Body of pancreas (tissue), 4 donors: ENCODE measurements around the gene CDC42SE2. TPM values are rescaled to one million over a fixed set of nuclear protein-coding genes. Genes with fewer than 3 reads are reported as not detected.

Experiments
- ATAC-seq: fragments of 150-250 bp; one replicate; pipeline ENCODE4 v1.9.1; 2016
- DNase-seq, 4 donors: peaks; one replicate each; pipeline ENCODE4 v3.0.0-alpha.2; 2019
- H3K27ac ChIP-seq, 4 donors: fragments of 200-600 bp; sonication (generic); 1 replicate in 3 of 4; 2 replicates in 1 of 4; pipeline versions ENCODE4 v1.5.1 to v1.6.1; 2016 to 2019; ENCODE audit warnings: mild to moderate bottlenecking in 1 of 4, mixed read lengths in 1 of 4, moderate library complexity in 1 of 4
- H3K27me3 ChIP-seq, 2 donors: fragments of 200-600 bp; sonication (generic); one replicate each; pipeline ENCODE4 v1.6.0; 2016; ENCODE audit warnings: mild to moderate bottlenecking in 1 of 2
- H3K36me3 ChIP-seq, 2 donors: fragments of 200-600 bp; sonication (generic); replicated peaks in 1 of 2; 2 replicates each; pipeline ENCODE4 v1.5.1; 2016; ENCODE audit warnings: low read depth in 2 of 2; ENCODE audit not compliant: insufficient read depth in 1 of 2
- H3K4me1 ChIP-seq: fragments of 200-600 bp; sonication (generic); one replicate; pipeline ENCODE4 v1.6.0; 2016
- H3K4me3 ChIP-seq, 2 donors: fragments of 200-600 bp; sonication (generic); 1 replicate in 1 of 2; 2 replicates in 1 of 2; pipeline ENCODE4 v1.5.1; 2016 to 2019
- H3K9me3 ChIP-seq, 3 donors: fragments of 200-600 bp; sonication (generic); 1 replicate in 2 of 3; 2 replicates in 1 of 3; pipeline ENCODE4 v1.5.1; 2016
- POLR2A ChIP-seq, 3 donors: fragments of 450-650 bp; IDR thresholded peaks; one replicate each; pipeline ENCODE4 v1.6.1; 2016; ENCODE audit warnings: antibody characterized with exemption in 3 of 3, mild to moderate bottlenecking in 2 of 3
- WGBS, 2 donors: methylation state at CpG; one replicate each; pipeline ENCODE4 v1.1.5; 2017; 5-methylcytosine and 5-hydroxymethylcytosine counted together
- intact Hi-C: fragments of 100-400 bp; cut with DNase I; formaldehyde crosslinking; loops from one replicate; pipeline ENCODE4 v1.15.1; 2023
- total RNA-seq, 2 donors: library from RNA; depleted of rRNA; stranded (reverse); fragments of >200 nt; gene quantifications; one replicate each; pipeline ENCODE4 v1.1.0, GENCODE V29; 2016
- TF ChIP-seq, protein P1 (sequence below), 7 experiments: fragments of 450-650 bp in 4 of 7; fragments of 200-600 bp in 3 of 7; sonication (generic) in 3 of 7; IDR thresholded peaks; one replicate each; pipeline ENCODE4 v1.5.1; 2016 to 2019; ENCODE audit warnings: antibody characterized with exemption in 7 of 7

Gene CDC42SE2, protein sequence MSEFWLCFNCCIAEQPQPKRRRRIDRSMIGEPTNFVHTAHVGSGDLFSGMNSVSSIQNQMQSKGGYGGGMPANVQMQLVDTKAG
- 10 to 100 TPM; 23.4 to 33.5 TPM for total RNA-seq

DNA sequence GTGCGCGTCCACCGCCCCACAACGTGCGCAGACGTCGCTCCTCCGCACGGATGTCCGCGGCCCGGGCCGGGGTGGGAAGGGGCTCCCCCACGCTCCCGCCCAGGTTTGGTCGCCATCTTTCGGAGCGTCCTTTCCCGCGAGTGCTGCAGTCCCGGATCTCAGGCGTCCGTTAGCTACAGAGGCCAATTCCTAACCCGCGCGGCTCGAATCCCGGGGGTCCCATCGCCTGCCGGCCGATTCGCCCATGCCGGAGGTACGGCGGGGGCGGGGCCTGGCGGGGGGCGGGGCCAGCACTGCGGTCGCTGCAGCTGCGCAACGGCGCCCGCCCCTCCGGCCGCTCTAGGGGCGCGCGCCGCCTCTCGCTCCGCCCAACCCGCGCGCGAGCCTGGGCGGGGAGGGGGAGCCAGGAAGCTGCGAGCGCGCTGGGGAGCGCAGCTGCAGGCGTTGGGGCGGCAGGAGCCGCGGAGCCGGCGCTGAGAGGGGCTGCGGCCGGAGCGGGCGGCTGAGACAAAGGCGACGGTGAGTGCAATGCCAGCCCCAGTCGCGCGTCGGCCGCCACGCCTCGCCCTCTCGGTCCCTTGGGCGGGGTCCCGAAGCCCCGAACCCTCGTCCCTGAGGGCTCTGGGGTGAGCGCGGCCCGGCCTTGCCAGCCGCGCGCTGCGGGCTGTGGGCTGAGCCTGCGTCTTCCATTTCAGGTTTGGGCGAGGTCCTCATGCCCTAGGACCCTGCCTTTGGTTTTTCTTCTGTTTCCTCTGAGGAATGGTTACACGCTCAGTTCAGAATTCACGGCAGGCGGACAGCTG is at the start of gene CDC42SE2:
Gene CDC42SE2, plus strand, starts transcription at position 406 of the 803 bp plus-strand sequence. CDS start 95,441 bp downstream, outside the sequence.
- peaks cover 15% of the 10 kb centered on the region for H3K4me1 ChIP-seq
- no peaks in the 10 kb centered on the region for H3K9me3 ChIP-seq
- intact Hi-C loops, result no loop called here
- 0% methylated on average over 2 to 94 of the region's 97 CpGs for WGBS, 2 donors
- no peaks in the 10 kb centered on the region for H3K27me3 ChIP-seq
- TF ChIP-seq, protein P1, sequence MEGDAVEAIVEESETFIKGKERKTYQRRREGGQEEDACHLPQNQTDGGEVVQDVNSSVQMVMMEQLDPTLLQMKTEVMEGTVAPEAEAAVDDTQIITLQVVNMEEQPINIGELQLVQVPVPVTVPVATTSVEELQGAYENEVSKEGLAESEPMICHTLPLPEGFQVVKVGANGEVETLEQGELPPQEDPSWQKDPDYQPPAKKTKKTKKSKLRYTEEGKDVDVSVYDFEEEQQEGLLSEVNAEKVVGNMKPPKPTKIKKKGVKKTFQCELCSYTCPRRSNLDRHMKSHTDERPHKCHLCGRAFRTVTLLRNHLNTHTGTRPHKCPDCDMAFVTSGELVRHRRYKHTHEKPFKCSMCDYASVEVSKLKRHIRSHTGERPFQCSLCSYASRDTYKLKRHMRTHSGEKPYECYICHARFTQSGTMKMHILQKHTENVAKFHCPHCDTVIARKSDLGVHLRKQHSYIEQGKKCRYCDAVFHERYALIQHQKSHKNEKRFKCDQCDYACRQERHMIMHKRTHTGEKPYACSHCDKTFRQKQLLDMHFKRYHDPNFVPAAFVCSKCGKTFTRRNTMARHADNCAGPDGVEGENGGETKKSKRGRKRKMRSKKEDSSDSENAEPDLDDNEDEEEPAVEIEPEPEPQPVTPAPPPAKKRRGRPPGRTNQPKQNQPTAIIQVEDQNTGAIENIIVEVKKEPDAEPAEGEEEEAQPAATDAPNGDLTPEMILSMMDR (IDR thresholded peaks at IDR 0.05), result peak in 1 of 7 experiments; percentile 26
- peak; percentile 91 to 97 (median 95) for TF ChIP-seq POLR2A (IDR thresholded peaks at IDR 0.05)
- peak within 1 kb of the TSS; percentile 73 to 98 (median 94) for H3K27ac ChIP-seq
- DNase-seq, result peak; percentile 84 to 91 (median 84)
- ATAC-seq, result peak; percentile 94
- no peaks in the 10 kb centered on the region for H3K36me3 ChIP-seq
- H3K4me3 ChIP-seq, result peak within 1 kb of the TSS; percentile 93 to 94

GRCh38 chr5:131214609-131215227 is 49.1 kb upstream of the CDC42SE2 start:
- ATAC-seq, result no peak
- no peaks in the 10 kb centered on the region for H3K9me3 ChIP-seq
- H3K27ac ChIP-seq, result no peak overlapping the region
- intact Hi-C loops, result no loop called here
- DNase-seq, result no peak
- H3K36me3 ChIP-seq, result no peaks in the 10 kb centered on the region
- H3K4me1 ChIP-seq, result no peaks in the 10 kb centered on the region
- 65 to 69% methylated on average over 3 of the region's 3 CpGs for WGBS, 2 donors
- no peak overlapping the region for H3K4me3 ChIP-seq
- no peaks in the 10 kb centered on the region for H3K27me3 ChIP-seq
- no peak for TF ChIP-seq POLR2A (IDR thresholded peaks at IDR 0.05)
- TF ChIP-seq, protein P1 (IDR thresholded peaks at IDR 0.05), result no peak

DNA sequence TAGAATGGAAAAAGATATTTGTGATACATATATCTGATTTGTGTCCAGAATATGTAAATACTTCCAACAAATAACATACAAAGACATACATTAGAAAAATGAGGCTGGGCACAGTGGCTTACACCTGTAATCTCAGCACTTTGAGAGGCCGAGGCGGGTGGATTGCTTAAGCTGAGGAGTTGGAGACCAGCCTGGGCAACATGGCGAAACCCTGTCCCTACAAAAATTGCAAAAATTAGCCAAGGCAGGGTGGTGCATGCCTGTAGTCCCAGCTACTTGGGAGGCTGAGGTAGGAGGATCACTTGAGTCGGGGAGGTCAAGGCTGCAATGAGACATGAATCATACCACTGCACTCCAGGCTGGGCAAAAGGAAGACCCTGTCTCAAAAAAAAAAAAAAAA is 46.1 kb upstream of the CDC42SE2 start:
- no peak overlapping the region for H3K27ac ChIP-seq
- no peaks in the 10 kb centered on the region for H3K36me3 ChIP-seq
- no peaks in the 10 kb centered on the region for H3K27me3 ChIP-seq
- TF ChIP-seq, protein P1 (IDR thresholded peaks at IDR 0.05), result no peak
- TF ChIP-seq POLR2A (IDR thresholded peaks at IDR 0.05), result no peak
- H3K4me1 ChIP-seq, result no peaks in the 10 kb centered on the region
- H3K4me3 ChIP-seq, result no peak overlapping the region
- ATAC-seq (no peak), DNase-seq (no peak)
- H3K9me3 ChIP-seq, result no peaks in the 10 kb centered on the region
- WGBS, 2 donors, result 93 to 94% methylated on average over 4 of the region's 4 CpGs
- intact Hi-C loops, result no loop called here

- no peak for TF ChIP-seq POLR2A (IDR thresholded peaks at IDR 0.05)
- TF ChIP-seq, protein P1 (IDR thresholded peaks at IDR 0.05), result no peak
- H3K36me3 ChIP-seq, result no peaks in the 10 kb centered on the region
- DNase-seq (no peak), ATAC-seq (no peak)
- no peaks in the 10 kb centered on the region for H3K4me1 ChIP-seq
- H3K27me3 ChIP-seq, result no peaks in the 10 kb centered on the region
- H3K9me3 ChIP-seq, result no peaks in the 10 kb centered on the region
- intact Hi-C loops, result no loop called here
- WGBS, 2 donors, result 69 to 76% methylated on average over 4 of the region's 4 CpGs
- H3K4me3 ChIP-seq, result no peak overlapping the region
- no peak overlapping the region for H3K27ac ChIP-seq
These were observed 45.5 kb upstream of the CDC42SE2 start for GRCh38 chr5:131218392-131218791.
